HepG2 (cell line): Measurements from ENCODE around the gene HDAC5. TPM values are rescaled to one million over a fixed set of nuclear protein-coding genes. Genes with fewer than 3 reads are reported as not detected.
A peak's percentile ranks its signal among the peaks of the same experiment; 100 is the strongest.

Experiments used
- CENPT ChIP-seq: sonication (generic); formaldehyde crosslinking; IDR thresholded peaks from 2 replicates; pipeline ENCODE4 v1.8.0; 2022; ENCODE audit warnings: low read depth, mild to moderate bottlenecking, moderate library complexity, missing genetic modification reagents
- CREB1 ChIP-seq, 2 experiments: fragments of 450-650 bp in 1 of 2; IDR thresholded peaks; 2 replicates each; pipeline ENCODE4 v1.6.1; 2016 to 2017; ENCODE audit warnings: control low read depth in 1 of 2, mild to moderate bottlenecking in 1 of 2, missing compliant biosample characterization in 1 of 2, missing genetic modification characterization in 1 of 2
- MXI1 ChIP-seq: IDR thresholded peaks from 3 replicates; pipeline ENCODE4 v1.6.1; 2012; ENCODE audit warnings: low read depth, low read length, inconsistent platforms, borderline replicate concordance
- NRL ChIP-seq: sonication (generic); formaldehyde crosslinking; IDR thresholded peaks from 2 replicates; pipeline ENCODE4 v1.5.0; 2020; ENCODE audit warnings: missing genetic modification reagents, mild to moderate bottlenecking, moderate library complexity, borderline replicate concordance
- PHB2 ChIP-seq: fragments of 450-650 bp; IDR thresholded peaks from 2 replicates; pipeline ENCODE4 v1.6.1; 2018; ENCODE audit not compliant: partially characterized antibody
- SPEN ChIP-seq: sonication (generic); formaldehyde crosslinking; IDR thresholded peaks from 2 replicates; pipeline ENCODE4 v1.5.1; 2020; ENCODE audit warnings: low read depth, mild to moderate bottlenecking, missing genetic modification reagents
- ZNF138 ChIP-seq: sonication (generic); formaldehyde crosslinking; IDR thresholded peaks from 2 replicates; pipeline ENCODE4 v1.5.0; 2020; ENCODE audit warnings: mild to moderate bottlenecking, low read depth, missing genetic modification reagents
- ZNF143 ChIP-seq: sonication (generic); formaldehyde crosslinking; IDR thresholded peaks from 2 replicates; pipeline ENCODE4 v1.4.0; 2020; ENCODE audit warnings: missing genetic modification reagents
- ZNF33A ChIP-seq: sonication (generic); formaldehyde crosslinking; IDR thresholded peaks from 2 replicates; pipeline ENCODE4 v1.5.1; 2020; ENCODE audit warnings: missing genetic modification reagents, mild to moderate bottlenecking, moderate library complexity, borderline replicate concordance
- ZNF44 ChIP-seq: sonication (generic); formaldehyde crosslinking; IDR thresholded peaks from 2 replicates; pipeline ENCODE4 v1.5.1; 2020; ENCODE audit warnings: mild to moderate bottlenecking, missing genetic modification reagents
- ZNF451 ChIP-seq: sonication (generic); formaldehyde crosslinking; IDR thresholded peaks from 2 replicates; pipeline ENCODE4 v1.5.0; 2020; ENCODE audit warnings: mild to moderate bottlenecking, missing genetic modification reagents
- ZSCAN20 ChIP-seq: sonication (generic); formaldehyde crosslinking; IDR thresholded peaks from 2 replicates; pipeline ENCODE4 v1.4.0; 2020; ENCODE audit warnings: missing genetic modification reagents, mild to moderate bottlenecking, borderline replicate concordance
- polyA plus RNA-seq, 8 experiments: library from polyadenylated mRNA; depleted of rRNA in 3 of 8; stranded (reverse) in 7 of 8; unstranded in 1 of 8; fragments of >200 nt; fragmentation: Illumina TruSeq in 4 of 8; extraction: Trizol in 4 of 8; gene quantifications; 2 replicates each; pipeline versions ENCODE4 v1.2.1 to v1.2.3, GENCODE V29; 2011 to 2016; ENCODE audit warnings: low read depth in 4 of 8, missing spikeins in 1 of 8, mixed read lengths in 1 of 8; ENCODE audit not compliant: insufficient read depth in 1 of 8
- total RNA-seq, 5 experiments: library from RNA; depleted of rRNA; stranded (reverse); fragments of >200 nt; fragmentation: Illumina TruSeq; extraction: Trizol; gene quantifications; 2 replicates each; pipeline ENCODE4 v1.2.3, GENCODE V29; 2016; ENCODE audit warnings: low read depth in 1 of 5
- TF ChIP-seq, protein P1 (sequence below): sonication (generic); formaldehyde crosslinking; IDR thresholded peaks from 2 replicates; pipeline ENCODE4 v1.4.0; 2020; ENCODE audit warnings: missing genetic modification reagents
- TF ChIP-seq, protein P2 (sequence below): sonication (generic); formaldehyde crosslinking; IDR thresholded peaks from 2 replicates; pipeline ENCODE4 v1.5.0; 2020; ENCODE audit warnings: mild to moderate bottlenecking, missing genetic modification reagents
- TF ChIP-seq, protein P3 (sequence below): sonication (generic); formaldehyde crosslinking; IDR thresholded peaks from 2 replicates; pipeline ENCODE4 v1.4.0; 2020; ENCODE audit warnings: mild to moderate bottlenecking, missing genetic modification reagents
- TF ChIP-seq, protein P4 (sequence below): sonication (generic); formaldehyde crosslinking; IDR thresholded peaks from 2 replicates; pipeline ENCODE4 v1.4.0; 2020; ENCODE audit warnings: missing genetic modification reagents, borderline replicate concordance

The HDAC5 gene
- total and polyA plus RNA-seq, 2 of the 13 experiments (the other 11 are each of a cell fraction or from before 2014, with no cell fraction given) = 46.4 to 85.4 TPM

DNA sequence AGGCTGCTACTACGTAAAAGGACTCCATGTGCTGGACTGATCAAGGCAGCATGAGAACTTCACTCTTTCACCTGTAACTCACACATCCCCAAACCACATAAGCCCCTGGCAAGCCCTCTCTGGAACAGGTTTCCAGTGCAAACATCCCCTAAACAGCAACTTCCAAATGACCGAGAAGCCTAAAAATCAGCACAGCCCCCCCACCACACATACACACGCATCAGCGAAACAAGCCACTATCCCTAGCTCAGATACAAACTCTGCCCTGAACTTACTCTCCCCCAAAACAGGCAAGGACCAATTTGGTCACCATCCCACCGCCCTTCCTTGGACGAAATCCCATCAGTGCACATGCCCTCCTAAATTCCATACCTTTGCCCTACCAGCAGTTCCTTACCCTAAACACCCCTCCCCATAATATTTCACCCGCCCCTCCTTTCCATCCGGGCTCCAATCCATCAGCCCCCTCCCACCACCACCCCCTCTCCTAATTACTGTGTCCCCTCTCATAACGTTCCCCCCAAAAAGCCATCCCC is 57.7 kb downstream of the HDAC5 start (continued):
- TF ChIP-seq, protein P1, sequence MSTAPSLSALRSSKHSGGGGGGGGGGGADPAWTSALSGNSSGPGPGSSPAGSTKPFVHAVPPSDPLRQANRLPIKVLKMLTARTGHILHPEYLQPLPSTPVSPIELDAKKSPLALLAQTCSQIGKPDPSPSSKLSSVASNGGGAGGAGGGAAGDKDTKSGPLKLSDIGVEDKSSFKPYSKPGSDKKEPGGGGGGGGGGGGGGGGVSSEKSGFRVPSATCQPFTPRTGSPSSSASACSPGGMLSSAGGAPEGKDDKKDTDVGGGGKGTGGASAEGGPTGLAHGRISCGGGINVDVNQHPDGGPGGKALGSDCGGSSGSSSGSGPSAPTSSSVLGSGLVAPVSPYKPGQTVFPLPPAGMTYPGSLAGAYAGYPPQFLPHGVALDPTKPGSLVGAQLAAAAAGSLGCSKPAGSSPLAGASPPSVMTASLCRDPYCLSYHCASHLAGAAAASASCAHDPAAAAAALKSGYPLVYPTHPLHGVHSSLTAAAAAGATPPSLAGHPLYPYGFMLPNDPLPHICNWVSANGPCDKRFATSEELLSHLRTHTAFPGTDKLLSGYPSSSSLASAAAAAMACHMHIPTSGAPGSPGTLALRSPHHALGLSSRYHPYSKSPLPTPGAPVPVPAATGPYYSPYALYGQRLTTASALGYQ (CRISPR knock-in tag) = no peak
- TF ChIP-seq ZNF33A (CRISPR knock-in tag) (no peak), CREB1 (IDR thresholded peaks at IDR 0.05) (no peak), CREB1 (CRISPR knock-in tag; IDR thresholded peaks at IDR 0.05) (no peak), ZNF44 (CRISPR knock-in tag) (no peak), ZSCAN20 (CRISPR knock-in tag) (no peak), ZNF143 (CRISPR knock-in tag) (no peak), NRL (CRISPR knock-in tag) (no peak), SPEN (CRISPR knock-in tag) (no peak), ZNF451 (CRISPR knock-in tag) (no peak), ZNF138 (CRISPR knock-in tag) (no peak), CENPT (CRISPR knock-in tag) (no peak), PHB2 (no peak), MXI1 (0 out of 3 replicates have a peak, but pooled peaks have one; percentile 20)
- TF ChIP-seq, protein P2, sequence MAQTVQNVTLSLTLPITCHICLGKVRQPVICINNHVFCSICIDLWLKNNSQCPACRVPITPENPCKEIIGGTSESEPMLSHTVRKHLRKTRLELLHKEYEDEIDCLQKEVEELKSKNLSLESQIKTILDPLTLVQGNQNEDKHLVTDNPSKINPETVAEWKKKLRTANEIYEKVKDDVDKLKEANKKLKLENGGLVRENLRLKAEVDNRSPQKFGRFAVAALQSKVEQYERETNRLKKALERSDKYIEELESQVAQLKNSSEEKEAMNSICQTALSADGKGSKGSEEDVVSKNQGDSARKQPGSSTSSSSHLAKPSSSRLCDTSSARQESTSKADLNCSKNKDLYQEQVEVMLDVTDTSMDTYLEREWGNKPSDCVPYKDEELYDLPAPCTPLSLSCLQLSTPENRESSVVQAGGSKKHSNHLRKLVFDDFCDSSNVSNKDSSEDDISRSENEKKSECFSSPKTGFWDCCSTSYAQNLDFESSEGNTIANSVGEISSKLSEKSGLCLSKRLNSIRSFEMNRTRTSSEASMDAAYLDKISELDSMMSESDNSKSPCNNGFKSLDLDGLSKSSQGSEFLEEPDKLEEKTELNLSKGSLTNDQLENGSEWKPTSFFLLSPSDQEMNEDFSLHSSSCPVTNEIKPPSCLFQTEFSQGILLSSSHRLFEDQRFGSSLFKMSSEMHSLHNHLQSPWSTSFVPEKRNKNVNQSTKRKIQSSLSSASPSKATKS (CRISPR knock-in tag) = no peak
- TF ChIP-seq, protein P3, sequence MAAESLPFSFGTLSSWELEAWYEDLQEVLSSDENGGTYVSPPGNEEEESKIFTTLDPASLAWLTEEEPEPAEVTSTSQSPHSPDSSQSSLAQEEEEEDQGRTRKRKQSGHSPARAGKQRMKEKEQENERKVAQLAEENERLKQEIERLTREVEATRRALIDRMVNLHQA (CRISPR knock-in tag) = no peak
- TF ChIP-seq, protein P4, sequence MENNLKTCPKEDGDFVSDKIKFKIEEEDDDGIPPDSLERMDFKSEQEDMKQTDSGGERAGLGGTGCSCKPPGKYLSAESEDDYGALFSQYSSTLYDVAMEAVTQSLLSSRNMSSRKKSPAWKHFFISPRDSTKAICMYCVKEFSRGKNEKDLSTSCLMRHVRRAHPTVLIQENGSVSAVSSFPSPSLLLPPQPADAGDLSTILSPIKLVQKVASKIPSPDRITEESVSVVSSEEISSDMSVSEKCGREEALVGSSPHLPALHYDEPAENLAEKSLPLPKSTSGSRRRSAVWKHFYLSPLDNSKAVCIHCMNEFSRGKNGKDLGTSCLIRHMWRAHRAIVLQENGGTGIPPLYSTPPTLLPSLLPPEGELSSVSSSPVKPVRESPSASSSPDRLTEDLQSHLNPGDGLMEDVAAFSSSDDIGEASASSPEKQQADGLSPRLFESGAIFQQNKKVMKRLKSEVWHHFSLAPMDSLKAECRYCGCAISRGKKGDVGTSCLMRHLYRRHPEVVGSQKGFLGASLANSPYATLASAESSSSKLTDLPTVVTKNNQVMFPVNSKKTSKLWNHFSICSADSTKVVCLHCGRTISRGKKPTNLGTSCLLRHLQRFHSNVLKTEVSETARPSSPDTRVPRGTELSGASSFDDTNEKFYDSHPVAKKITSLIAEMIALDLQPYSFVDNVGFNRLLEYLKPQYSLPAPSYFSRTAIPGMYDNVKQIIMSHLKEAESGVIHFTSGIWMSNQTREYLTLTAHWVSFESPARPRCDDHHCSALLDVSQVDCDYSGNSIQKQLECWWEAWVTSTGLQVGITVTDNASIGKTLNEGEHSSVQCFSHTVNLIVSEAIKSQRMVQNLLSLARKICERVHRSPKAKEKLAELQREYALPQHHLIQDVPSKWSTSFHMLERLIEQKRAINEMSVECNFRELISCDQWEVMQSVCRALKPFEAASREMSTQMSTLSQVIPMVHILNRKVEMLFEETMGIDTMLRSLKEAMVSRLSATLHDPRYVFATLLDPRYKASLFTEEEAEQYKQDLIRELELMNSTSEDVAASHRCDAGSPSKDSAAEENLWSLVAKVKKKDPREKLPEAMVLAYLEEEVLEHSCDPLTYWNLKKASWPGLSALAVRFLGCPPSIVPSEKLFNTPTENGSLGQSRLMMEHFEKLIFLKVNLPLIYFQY (CRISPR knock-in tag) = no peak
